ENCODE data around the gene RPS21.

The RPS21 gene

GRCh38 chr20:62345681-62346370 is 41.1 kb upstream of the RPS21 start:
- TF ChIP-seq Cebpa-rat (IDR thresholded peaks at IDR 0.05), result no peak
- Histone ChIP-seq H3K4me2 (peak overlapping the region in 10 of 11 experiments; percentile 24 to 76 (median 70); a peak in 16 of 22 replicates), H3K36me3 (peaks cover 0 to 37% (median 0%) of the 10 kb centered on the region in 11 experiments; a peak in 8 of 22 replicates)

DNA sequence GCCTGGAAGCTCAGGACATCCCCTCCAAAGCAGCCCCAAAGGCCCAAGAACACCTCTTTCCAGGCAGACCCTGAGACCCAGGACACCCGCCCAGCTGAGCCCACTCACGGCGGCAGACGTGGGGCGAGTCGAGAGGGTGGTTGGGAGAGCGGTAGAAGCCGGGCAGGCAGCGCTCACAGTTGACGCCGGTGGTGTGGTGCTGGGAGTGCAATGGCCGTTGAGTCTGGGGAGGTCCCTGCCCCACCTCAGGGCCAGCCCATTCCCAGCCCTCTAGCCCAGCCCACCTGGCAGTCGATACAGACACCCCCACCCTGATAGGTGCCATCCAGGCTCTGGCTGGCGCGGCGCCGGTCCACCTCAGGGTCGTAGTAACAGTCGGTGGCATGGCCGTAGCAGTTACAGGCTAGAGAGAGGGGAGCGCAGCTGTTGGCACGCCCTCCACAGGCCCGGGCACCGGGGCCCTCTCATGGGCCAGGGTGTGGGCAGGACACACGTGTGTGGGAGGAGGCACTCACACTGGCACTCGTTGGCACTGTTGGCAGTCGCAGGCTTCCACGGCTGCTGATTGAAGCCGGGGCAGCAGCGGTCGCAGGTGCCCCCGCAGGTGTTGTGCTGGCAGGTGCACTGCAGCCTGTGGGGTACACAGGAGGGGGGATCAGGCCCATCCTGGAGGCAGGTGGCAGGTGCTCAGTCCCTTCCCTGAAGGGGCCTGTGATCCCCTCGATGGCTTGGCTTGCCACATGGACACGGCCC is 40.3 kb upstream of the RPS21 start:
- peaks cover 0 to 38% (median 7%) of the 10 kb centered on the region in 11 experiments; a peak in 10 of 22 replicates for H3K36me3 ChIP-seq

More at GRCh38 chr20:62345681-62346370, 41.1 kb upstream of the RPS21 start:
- Histone ChIP-seq H3K4me3 (no peak overlapping the region), H3K4me1 (peaks cover 11 to 53% (median 41%) of the 10 kb centered on the region in 10 experiments), H3K9me3 (replicated peaks in 1 of 11) (peaks cover 10 to 23% (median 17%) of the 10 kb centered on the region in 11 experiments; a peak in 20 of 22 replicates), H4K20me1 (peaks cover 0 to 10% (median 0%) of the 10 kb centered on the region in 11 experiments; a peak in 1 of 22 replicates), H3K27ac (peak overlapping the region in 8 of 11 experiments; percentile 46 to 83 (median 77); a peak in 16 of 22 replicates), H3K27me3 (no peaks in the 10 kb centered on the region), H3K9ac (peak overlapping the region in 6 of 11 experiments; percentile 8 to 56 (median 34); a peak in 6 of 22 replicates)

GRCh38 chr20:62347151-62347404 is 39.8 kb upstream of the RPS21 start:
- H3K36me3 ChIP-seq, result peaks cover 0 to 41% (median 10%) of the 10 kb centered on the region in 11 experiments; a peak in 10 of 22 replicates
- no peak for TF ChIP-seq Cebpa-rat (IDR thresholded peaks at IDR 0.05)
- H3K4me3 ChIP-seq, result no peak overlapping the region
- peaks cover 11 to 46% (median 31%) of the 10 kb centered on the region in 10 experiments for H3K4me1 ChIP-seq
- peak overlapping the region in 7 of 11 experiments; percentile 17 to 83 (median 77); a peak in 7 of 22 replicates for H3K27ac ChIP-seq
- peaks cover 0 to 19% (median 0%) of the 10 kb centered on the region in 11 experiments; a peak in 2 of 22 replicates for H4K20me1 ChIP-seq
- H3K9me3 ChIP-seq (replicated peaks in 1 of 11), result peaks cover 5 to 16% (median 12%) of the 10 kb centered on the region in 11 experiments; a peak in 19 of 22 replicates
- H3K4me2 ChIP-seq, result no peak overlapping the region
- H3K27me3 ChIP-seq, result no peaks in the 10 kb centered on the region
- H3K9ac ChIP-seq, result peak overlapping the region in 1 of 11 experiments; percentile 5; a peak in 1 of 22 replicates

More for the DNA sequence above, 40.3 kb upstream of the RPS21 start:
- peaks cover 0 to 15% (median 0%) of the 10 kb centered on the region in 11 experiments; a peak in 2 of 22 replicates for H4K20me1 ChIP-seq
- no peak overlapping the region for H3K4me3 ChIP-seq
- TF ChIP-seq Cebpa-rat (IDR thresholded peaks at IDR 0.05), result no peak
- H3K9me3 ChIP-seq (replicated peaks in 1 of 11), result peaks cover 5 to 16% (median 12%) of the 10 kb centered on the region in 11 experiments; a peak in 19 of 22 replicates
- H3K4me1 ChIP-seq, result peaks cover 11 to 46% (median 34%) of the 10 kb centered on the region in 10 experiments
- peak overlapping the region in 6 of 11 experiments; percentile 24 to 76 (median 66); a peak in 7 of 22 replicates for H3K4me2 ChIP-seq
- H3K27ac ChIP-seq, result peak overlapping the region in 8 of 11 experiments; percentile 46 to 83 (median 77); a peak in 15 of 22 replicates
- H3K9ac ChIP-seq, result peak overlapping the region in 5 of 11 experiments; percentile 8 to 54 (median 33); a peak in 4 of 22 replicates
- no peaks in the 10 kb centered on the region for H3K27me3 ChIP-seq

- TF ChIP-seq Cebpa-rat (IDR thresholded peaks at IDR 0.05), result no peak
- no peak overlapping the region for H3K9ac ChIP-seq
- peaks cover 0 to 21% (median 0%) of the 10 kb centered on the region in 11 experiments; a peak in 3 of 22 replicates for H4K20me1 ChIP-seq
- H3K36me3 ChIP-seq, result peaks cover 0 to 41% (median 10%) of the 10 kb centered on the region in 11 experiments; a peak in 10 of 22 replicates
- H3K4me2 ChIP-seq, result no peak overlapping the region
- H3K4me1 ChIP-seq, result peaks cover 11 to 46% (median 31%) of the 10 kb centered on the region in 10 experiments
- peaks cover 5 to 16% (median 12%) of the 10 kb centered on the region in 11 experiments; a peak in 19 of 22 replicates for H3K9me3 ChIP-seq (replicated peaks in 1 of 11)
- H3K27ac ChIP-seq, result peak overlapping the region in 4 of 11 experiments; percentile 17 to 83 (median 74); a peak in 6 of 22 replicates
- no peak overlapping the region for H3K4me3 ChIP-seq
- H3K27me3 ChIP-seq, result no peaks in the 10 kb centered on the region
These were observed 39.5 kb upstream of the RPS21 start for GRCh38 chr20:62347445-62347844.

DNA sequence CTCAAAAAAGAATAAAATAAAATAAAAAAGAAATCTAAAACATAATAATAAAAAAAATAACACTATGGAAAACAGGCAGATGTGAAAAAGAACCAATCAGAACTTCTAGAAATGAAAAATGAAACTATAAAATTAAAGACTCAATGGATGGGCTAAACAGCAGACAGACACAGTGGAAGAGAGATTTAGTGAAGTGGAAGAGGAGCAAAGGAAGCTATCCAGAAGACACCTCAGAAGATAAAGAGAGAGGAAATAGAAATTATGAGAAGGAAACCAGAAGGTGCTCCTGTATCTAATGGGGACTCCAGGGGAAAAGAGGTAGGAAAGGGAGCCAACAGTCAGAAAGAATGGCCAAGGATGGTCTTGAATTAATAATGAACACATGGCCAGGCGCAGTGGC is 38.3 kb upstream of the RPS21 start:
- no peak overlapping the region for H3K4me2 ChIP-seq
- H3K4me3 ChIP-seq, result no peak overlapping the region
- H4K20me1 ChIP-seq, result peaks cover 0 to 32% (median 0%) of the 10 kb centered on the region in 11 experiments; a peak in 5 of 22 replicates
- peaks cover 5 to 16% (median 12%) of the 10 kb centered on the region in 11 experiments; a peak in 19 of 22 replicates for H3K9me3 ChIP-seq (replicated peaks in 1 of 11)
- H3K36me3 ChIP-seq, result peaks cover 0 to 41% (median 10%) of the 10 kb centered on the region in 11 experiments; a peak in 9 of 22 replicates
- no peak overlapping the region for H3K27ac ChIP-seq
- TF ChIP-seq Cebpa-rat (IDR thresholded peaks at IDR 0.05), result no peak
- no peak overlapping the region for H3K9ac ChIP-seq
- H3K27me3 ChIP-seq, result no peaks in the 10 kb centered on the region
- peaks cover 11 to 42% (median 31%) of the 10 kb centered on the region in 10 experiments for H3K4me1 ChIP-seq

DNA sequence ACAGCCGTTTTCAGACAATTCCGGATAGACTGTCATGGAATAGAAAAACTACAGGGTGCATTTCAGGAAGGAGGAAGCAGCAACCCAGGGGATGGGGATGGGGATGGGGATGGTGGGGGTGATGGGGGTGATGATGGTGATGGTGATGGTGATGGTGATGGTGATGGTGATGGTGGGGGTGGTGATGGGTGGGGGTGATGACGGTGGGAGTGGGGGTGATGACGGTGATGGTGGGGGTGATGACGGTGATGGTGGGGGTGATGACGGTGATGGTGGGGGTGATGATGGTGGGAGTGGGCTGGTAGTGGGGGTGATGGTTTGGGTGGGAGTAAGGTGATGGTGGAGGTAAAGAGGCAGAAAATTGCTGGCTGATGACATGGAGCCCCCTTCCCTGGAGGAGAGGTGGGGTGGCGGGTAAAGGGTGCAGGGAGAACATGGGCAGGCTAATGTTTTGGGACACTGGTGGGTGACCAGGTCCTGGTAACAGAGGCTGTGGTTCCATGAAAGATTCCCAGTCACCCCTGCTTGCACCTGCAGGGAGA is 37.3 kb upstream of the RPS21 start:
- Histone ChIP-seq H4K20me1 (peaks cover 0 to 36% (median 2%) of the 10 kb centered on the region in 11 experiments; a peak in 9 of 22 replicates), H3K27ac (no peak overlapping the region; a peak in 1 of 22 replicates), H3K4me3 (no peak overlapping the region), H3K9me3 (replicated peaks in 1 of 11) (peaks cover 5 to 16% (median 12%) of the 10 kb centered on the region in 11 experiments; a peak in 19 of 22 replicates), H3K9ac (no peak overlapping the region), H3K27me3 (no peaks in the 10 kb centered on the region), H3K4me1 (peaks cover 7 to 37% (median 26%) of the 10 kb centered on the region in 10 experiments; a peak in 19 of 20 replicates), H3K4me2 (no peak overlapping the region), H3K36me3 (peaks cover 0 to 41% (median 10%) of the 10 kb centered on the region in 11 experiments; a peak in 9 of 22 replicates)
- TF ChIP-seq Cebpa-rat (IDR thresholded peaks at IDR 0.05), result no peak

DNA sequence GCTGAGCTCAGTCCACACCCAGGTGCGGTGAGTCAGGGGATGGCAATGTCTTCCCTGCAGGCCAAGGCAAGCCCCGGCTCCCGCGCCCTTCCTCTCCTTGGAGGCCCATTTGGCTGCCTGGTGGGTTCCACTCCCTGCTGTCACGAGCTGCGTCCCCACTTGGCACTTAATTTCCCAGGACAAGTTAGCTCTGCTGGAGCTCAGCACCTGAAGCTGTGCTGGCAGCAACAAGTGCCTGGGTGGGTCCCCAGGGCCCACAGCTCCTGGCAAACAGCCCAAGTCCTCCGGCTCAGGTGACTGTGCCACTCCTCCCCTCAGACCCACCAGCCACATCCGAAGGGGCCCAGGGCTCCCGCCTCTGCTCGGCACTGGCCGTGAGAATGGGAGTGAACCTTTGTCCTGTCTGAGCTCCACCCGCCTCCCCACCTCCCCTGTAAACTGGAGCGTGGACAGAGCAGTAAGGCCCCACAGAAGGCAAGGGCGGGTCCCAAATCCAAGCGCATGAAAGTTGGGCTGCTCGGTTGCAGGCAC is 36.7 kb upstream of the RPS21 start:
- H3K36me3 ChIP-seq, result peaks cover 0 to 41% (median 10%) of the 10 kb centered on the region in 11 experiments; a peak in 9 of 22 replicates
- H3K27me3 ChIP-seq, result no peaks in the 10 kb centered on the region
- no peak overlapping the region for H3K4me3 ChIP-seq
- no peak overlapping the region; a peak in 1 of 22 replicates for H3K27ac ChIP-seq
- H4K20me1 ChIP-seq, result peaks cover 0 to 41% (median 8%) of the 10 kb centered on the region in 11 experiments; a peak in 9 of 22 replicates
- no peak overlapping the region for H3K4me2 ChIP-seq
- H3K4me1 ChIP-seq, result peaks cover 8 to 37% (median 26%) of the 10 kb centered on the region in 10 experiments
- peaks cover 5 to 16% (median 12%) of the 10 kb centered on the region in 11 experiments; a peak in 19 of 22 replicates for H3K9me3 ChIP-seq (replicated peaks in 1 of 11)
- no peak overlapping the region for H3K9ac ChIP-seq
- TF ChIP-seq Cebpa-rat (IDR thresholded peaks at IDR 0.05), result no peak
